CD14-positive monocyte (primary cell): Measurements from ENCODE around the gene PRDM11. TPM values are rescaled to one million over a fixed set of nuclear protein-coding genes. Genes with fewer than 3 reads are reported as not detected.
A peak's percentile ranks its signal among the peaks of the same experiment; 100 is the strongest.

Source experiments
- DNase-seq, 3 donors: peaks; one replicate each; pipeline ENCODE4 v3.0.0-alpha.2; 2011 to 2022
- H2AFZ ChIP-seq: 2 replicates; pipeline ENCODE4 v1.6.0; 2012; ENCODE audit warnings: mild to moderate bottlenecking, low read depth, low read length, inconsistent platforms; ENCODE audit not compliant: insufficient read depth, poor library complexity, severe bottlenecking
- H3K27ac ChIP-seq, 2 donors: 1 replicate in 1 of 2; 2 replicates in 1 of 2; pipeline ENCODE4 v1.5.1; 2012 to 2013; ENCODE audit warnings: low read length in 2 of 2, control low read depth in 1 of 2, inconsistent platforms in 1 of 2, low read depth in 1 of 2, mild to moderate bottlenecking in 1 of 2
- H3K27me3 ChIP-seq, 2 donors: one replicate each; pipeline versions ENCODE4 v1.6.0 to v1.6.1; 2011 to 2013; ENCODE audit warnings: low read length in 2 of 2; ENCODE audit not compliant: control insufficient read depth in 2 of 2, insufficient read depth in 2 of 2
- H3K36me3 ChIP-seq, 2 donors: replicated peaks in 1 of 2; 1 replicate in 1 of 2; 2 replicates in 1 of 2; pipeline versions ENCODE4 v1.5.1 to v1.6.1; 2012 to 2013; ENCODE audit warnings: low read length in 2 of 2, control low read depth in 1 of 2, inconsistent platforms in 1 of 2, mild to moderate bottlenecking in 1 of 2; ENCODE audit not compliant: insufficient read depth in 2 of 2, control insufficient read depth in 1 of 2
- H3K4me1 ChIP-seq, 2 donors: 1 replicate in 1 of 2; 2 replicates in 1 of 2; pipeline versions ENCODE4 v1.5.1 to v1.6.1; 2012 to 2013; ENCODE audit warnings: low read length in 2 of 2, control low read depth in 1 of 2, inconsistent platforms in 1 of 2, mild to moderate bottlenecking in 1 of 2, moderate library complexity in 1 of 2; ENCODE audit not compliant: insufficient read depth in 2 of 2, control insufficient read depth in 1 of 2
- H3K4me2 ChIP-seq: replicated peaks from 2 replicates; pipeline ENCODE3; 2012; ENCODE audit warnings: low read length, moderate library complexity, mild to moderate bottlenecking; ENCODE audit not compliant: poor library complexity, severe bottlenecking; ENCODE audit errors: extremely low read depth
- H3K4me3 ChIP-seq, 3 experiments: fragments of 200-600 bp in 1 of 3; sonication (generic) in 1 of 3; replicated peaks in 1 of 3; 1 replicate in 2 of 3; 2 replicates in 1 of 3; pipeline ENCODE4 v1.5.1; 2011 to 2013; ENCODE audit warnings: low read length in 3 of 3, mild to moderate bottlenecking in 3 of 3, control low read depth in 2 of 3, low read depth in 2 of 3, inconsistent platforms in 1 of 3, moderate library complexity in 1 of 3
- H3K79me2 ChIP-seq: 2 replicates; pipeline ENCODE4 v1.6.0; 2012; ENCODE audit warnings: mild to moderate bottlenecking, control low read depth, inconsistent platforms, low read length, moderate library complexity; ENCODE audit not compliant: insufficient read depth
- H3K9ac ChIP-seq: 2 replicates; pipeline ENCODE4 v1.6.0; 2017; ENCODE audit warnings: low read length, mild to moderate bottlenecking; ENCODE audit not compliant: insufficient read depth, poor library complexity, severe bottlenecking
- H3K9me3 ChIP-seq, 2 donors: replicated peaks in 1 of 2; 1 replicate in 1 of 2; 2 replicates in 1 of 2; pipeline versions ENCODE4 v1.5.1 to v1.6.1; 2012 to 2013; ENCODE audit warnings: low read length in 2 of 2, control low read depth in 1 of 2; ENCODE audit not compliant: control insufficient read depth in 1 of 2, insufficient read depth in 1 of 2
- H4K20me1 ChIP-seq: 2 replicates; pipeline ENCODE4 v1.6.0; 2012; ENCODE audit warnings: mild to moderate bottlenecking, low read length, control low read depth, moderate library complexity; ENCODE audit not compliant: insufficient read depth
- H3K27ac Mint-ChIP-seq, 7 donors: one replicate each; pipeline ENCODE4 v1.8.0; 2020; ENCODE audit warnings: mild to moderate bottlenecking in 7 of 7, mixed read lengths in 7 of 7, moderate library complexity in 6 of 7, inconsistent platforms in 2 of 7
- H3K27me3 Mint-ChIP-seq, 3 donors: one replicate each; pipeline ENCODE4 v1.8.0; 2021 to 2022; ENCODE audit warnings: low read depth in 3 of 3, mild to moderate bottlenecking in 3 of 3, mixed read lengths in 3 of 3, moderate library complexity in 3 of 3, inconsistent platforms in 1 of 3
- H3K36me3 Mint-ChIP-seq, 2 donors: one replicate each; pipeline ENCODE4 v1.8.0; 2020; ENCODE audit warnings: mixed read lengths in 2 of 2, inconsistent platforms in 1 of 2, mild to moderate bottlenecking in 1 of 2
- H3K4me1 Mint-ChIP-seq: one replicate; pipeline ENCODE4 v1.8.0; 2020; ENCODE audit warnings: mild to moderate bottlenecking, mixed read lengths
- H3K4me3 Mint-ChIP-seq, 2 donors: one replicate each; pipeline ENCODE4 v1.8.0; 2020; ENCODE audit warnings: mild to moderate bottlenecking in 2 of 2, mixed read lengths in 2 of 2, moderate library complexity in 1 of 2
- H3K9me3 Mint-ChIP-seq, 7 donors: one replicate each; pipeline ENCODE4 v1.8.0; 2020 to 2022; ENCODE audit warnings: mixed read lengths in 7 of 7, mild to moderate bottlenecking in 6 of 7, moderate library complexity in 6 of 7, inconsistent platforms in 2 of 7
- WGBS: methylation state at CpG from one replicate; pipeline ENCODE4 v1.1.5; 2013; ENCODE audit warnings: missing lambda C conversion rate; ENCODE audit not compliant: insufficient coverage; 5-methylcytosine and 5-hydroxymethylcytosine counted together
- intact Hi-C, 2 donors: fragments of 100-400 bp; cut with micrococcal nuclease; formaldehyde crosslinking; loops; one replicate each; pipeline versions ENCODE4 v1.15.0 to v1.15.1; 2023
- polyA plus RNA-seq, 3 donors: library from polyadenylated mRNA; depleted of rRNA in 1 of 3; unstranded in 2 of 3; stranded (reverse) in 1 of 3; fragments of 300-500 nt in 2 of 3; fragments of >200 nt in 1 of 3; fragmentation: Illumina TruSeq in 2 of 3; gene quantifications; 1 replicate in 2 of 3; 2 replicates in 1 of 3; pipeline ENCODE4 v1.2.3, GENCODE V29; 2012 to 2021
- TF ChIP-seq, protein P1 (sequence below): fragments of 200-600 bp; IDR thresholded peaks from one replicate; pipeline ENCODE4 v1.8.0; 2022; ENCODE audit warnings: antibody characterized with exemption, mild to moderate bottlenecking

PRDM11 gene
- polyA plus RNA-seq, 3 donors = 0.48 to 1.8 TPM; not detected in 1

DNA sequence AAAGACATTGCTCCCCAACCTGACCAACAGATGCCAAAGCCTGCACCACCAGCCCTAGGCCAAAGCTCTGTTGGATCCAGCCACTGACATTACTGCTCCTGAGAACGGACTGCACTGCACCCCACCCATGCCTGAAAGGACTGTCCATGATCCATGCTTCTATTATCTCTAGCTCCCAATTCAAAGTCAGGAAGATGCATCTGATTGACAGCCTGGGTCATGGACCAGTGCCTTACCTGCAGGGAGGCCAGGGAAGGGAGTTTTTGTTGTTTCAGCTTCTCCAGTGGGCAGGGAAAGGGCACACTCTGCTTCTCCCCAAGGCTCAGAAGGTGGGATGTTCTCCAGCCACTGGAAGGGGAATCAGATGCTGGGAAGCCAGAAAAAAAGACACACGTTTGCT is 4.8 kb upstream of the PRDM11 start:
- Histone ChIP-seq H3K9ac (no peak overlapping the region), H3K4me3 (no peak overlapping the region), H2AFZ (no peak overlapping the region), H3K27ac (no peak overlapping the region), H3K79me2 (no peaks in the 10 kb centered on the region), H4K20me1 (no peaks in the 10 kb centered on the region), H3K27me3 (peaks cover 11 to 27% of the 10 kb centered on the region in 2 donors), H3K9me3 (peaks cover 0 to 4% of the 10 kb centered on the region in 2 donors), H3K4me1 (peaks cover 9 to 11% of the 10 kb centered on the region in 2 donors), H3K36me3 (no peaks in the 10 kb centered on the region), H3K4me2 (no peak overlapping the region)
- peaks cover 14% of the 10 kb centered on the region for H3K4me1 Mint-ChIP-seq
- peaks cover 0 to 5% (median 0%) of the 10 kb centered on the region in 7 donors for H3K9me3 Mint-ChIP-seq
- peaks cover 38 to 58% (median 40%) of the 10 kb centered on the region in 3 donors for H3K27me3 Mint-ChIP-seq
- peak in 1 of 3 donors; percentile 1 for DNase-seq
- no peaks in the 10 kb centered on the region for H3K36me3 Mint-ChIP-seq
- H3K4me3 Mint-ChIP-seq = peak overlapping the region in 1 of 2 donors; percentile 23
- TF ChIP-seq, protein P1, sequence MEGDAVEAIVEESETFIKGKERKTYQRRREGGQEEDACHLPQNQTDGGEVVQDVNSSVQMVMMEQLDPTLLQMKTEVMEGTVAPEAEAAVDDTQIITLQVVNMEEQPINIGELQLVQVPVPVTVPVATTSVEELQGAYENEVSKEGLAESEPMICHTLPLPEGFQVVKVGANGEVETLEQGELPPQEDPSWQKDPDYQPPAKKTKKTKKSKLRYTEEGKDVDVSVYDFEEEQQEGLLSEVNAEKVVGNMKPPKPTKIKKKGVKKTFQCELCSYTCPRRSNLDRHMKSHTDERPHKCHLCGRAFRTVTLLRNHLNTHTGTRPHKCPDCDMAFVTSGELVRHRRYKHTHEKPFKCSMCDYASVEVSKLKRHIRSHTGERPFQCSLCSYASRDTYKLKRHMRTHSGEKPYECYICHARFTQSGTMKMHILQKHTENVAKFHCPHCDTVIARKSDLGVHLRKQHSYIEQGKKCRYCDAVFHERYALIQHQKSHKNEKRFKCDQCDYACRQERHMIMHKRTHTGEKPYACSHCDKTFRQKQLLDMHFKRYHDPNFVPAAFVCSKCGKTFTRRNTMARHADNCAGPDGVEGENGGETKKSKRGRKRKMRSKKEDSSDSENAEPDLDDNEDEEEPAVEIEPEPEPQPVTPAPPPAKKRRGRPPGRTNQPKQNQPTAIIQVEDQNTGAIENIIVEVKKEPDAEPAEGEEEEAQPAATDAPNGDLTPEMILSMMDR = no peak
- H3K27ac Mint-ChIP-seq = peak overlapping the region in 1 of 7 donors; percentile 2
- intact Hi-C loops = no loop called here
- 100% methylated on average over 1 of the region's 2 CpGs for WGBS

DNA sequence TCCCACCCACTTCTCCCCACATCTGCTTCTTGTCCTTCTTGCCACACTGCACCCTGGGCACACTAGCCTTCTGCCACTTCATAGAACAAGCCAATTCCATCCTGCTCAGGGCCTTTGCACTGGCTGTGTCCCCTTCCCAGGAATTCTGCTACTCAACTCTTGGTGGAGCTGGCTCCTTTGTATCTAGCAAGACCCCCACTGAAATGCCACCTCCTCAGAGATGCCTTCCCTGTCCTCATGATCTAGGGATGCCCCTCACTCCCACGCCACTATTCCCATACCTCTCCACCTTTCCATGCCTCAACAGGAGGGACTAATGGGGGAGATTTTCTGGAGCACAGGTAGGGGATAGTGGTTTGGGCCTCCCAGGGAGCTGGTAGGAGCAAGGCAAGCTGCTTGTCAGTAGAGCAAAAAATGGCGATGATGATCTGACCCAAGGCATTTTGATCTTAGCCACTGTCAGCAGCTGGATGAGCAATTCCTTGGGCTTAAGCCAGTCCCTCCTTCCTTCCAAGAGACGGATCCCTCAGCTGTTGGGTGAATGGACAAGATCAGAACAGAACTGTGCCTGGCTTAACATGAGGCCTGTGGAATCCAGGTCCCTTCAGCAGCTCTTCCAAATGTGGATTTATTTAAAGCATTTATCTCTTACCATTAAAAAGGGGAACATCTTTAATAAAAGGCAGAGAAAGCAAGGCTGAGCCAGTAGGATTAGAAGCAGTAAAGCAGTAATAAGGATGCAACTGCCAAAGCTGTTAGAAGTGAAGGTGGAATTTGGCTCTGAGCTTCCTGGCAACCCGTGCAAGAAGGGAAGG is 4.0 kb upstream of the PRDM11 start:
- Histone ChIP-seq H3K4me1 (peaks cover 13% of the 10 kb centered on the region in 2 donors), H4K20me1 (no peaks in the 10 kb centered on the region), H3K9ac (no peak overlapping the region), H3K27me3 (peaks cover 11 to 27% of the 10 kb centered on the region in 2 donors), H3K9me3 (peaks cover 0 to 4% of the 10 kb centered on the region in 2 donors), H2AFZ (no peak overlapping the region), H3K4me3 (no peak overlapping the region), H3K27ac (no peak overlapping the region), H3K36me3 (no peaks in the 10 kb centered on the region), H3K79me2 (peaks cover under 1% of the 10 kb centered on the region), H3K4me2 (no peak overlapping the region)
- H3K4me3 Mint-ChIP-seq = no peak overlapping the region
- H3K27me3 Mint-ChIP-seq = peaks cover 38 to 52% (median 40%) of the 10 kb centered on the region in 3 donors
- TF ChIP-seq, protein P1 = no peak
- WGBS = 86% methylated on average over 2 of the region's 4 CpGs
- H3K27ac Mint-ChIP-seq = no peak overlapping the region
- peaks cover 15% of the 10 kb centered on the region for H3K4me1 Mint-ChIP-seq
- DNase-seq = peak in 1 of 3 donors; percentile 1
- no peaks in the 10 kb centered on the region for H3K36me3 Mint-ChIP-seq
- intact Hi-C loops = no loop called here
- peaks cover 0 to 5% (median 0%) of the 10 kb centered on the region in 7 donors for H3K9me3 Mint-ChIP-seq
